HK-2 (cell line): ENCODE measurements around the gene MAN1A2.

ENCODE experiments used
- DNase-seq: peaks from one replicate; pipeline ENCODE4 v3.0.0-alpha.2; 2018; ENCODE audit not compliant: unreplicated experiment

MAN1A2 gene

DNA sequence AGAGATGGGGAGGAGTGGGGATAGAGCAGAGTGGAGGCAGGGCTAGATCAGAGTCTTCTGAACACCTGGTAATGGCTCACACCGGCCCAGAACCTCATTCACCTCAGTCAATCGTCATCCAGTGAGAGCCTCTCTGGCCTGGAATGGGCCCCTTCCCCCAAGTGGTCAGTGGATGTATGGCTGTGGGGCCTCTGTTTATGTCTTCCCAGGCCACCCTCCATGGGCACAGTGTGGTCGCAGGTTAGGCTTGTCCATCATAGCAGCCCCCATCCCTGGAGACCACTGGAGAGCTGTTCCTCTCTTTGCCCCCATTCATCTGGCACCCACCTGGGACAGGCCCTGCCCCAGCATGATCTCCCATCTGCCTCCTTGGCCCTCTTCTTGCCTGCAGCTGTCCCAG, 209.0 kb downstream of the MAN1A2 start:
- DNase-seq, result no peak

DNA sequence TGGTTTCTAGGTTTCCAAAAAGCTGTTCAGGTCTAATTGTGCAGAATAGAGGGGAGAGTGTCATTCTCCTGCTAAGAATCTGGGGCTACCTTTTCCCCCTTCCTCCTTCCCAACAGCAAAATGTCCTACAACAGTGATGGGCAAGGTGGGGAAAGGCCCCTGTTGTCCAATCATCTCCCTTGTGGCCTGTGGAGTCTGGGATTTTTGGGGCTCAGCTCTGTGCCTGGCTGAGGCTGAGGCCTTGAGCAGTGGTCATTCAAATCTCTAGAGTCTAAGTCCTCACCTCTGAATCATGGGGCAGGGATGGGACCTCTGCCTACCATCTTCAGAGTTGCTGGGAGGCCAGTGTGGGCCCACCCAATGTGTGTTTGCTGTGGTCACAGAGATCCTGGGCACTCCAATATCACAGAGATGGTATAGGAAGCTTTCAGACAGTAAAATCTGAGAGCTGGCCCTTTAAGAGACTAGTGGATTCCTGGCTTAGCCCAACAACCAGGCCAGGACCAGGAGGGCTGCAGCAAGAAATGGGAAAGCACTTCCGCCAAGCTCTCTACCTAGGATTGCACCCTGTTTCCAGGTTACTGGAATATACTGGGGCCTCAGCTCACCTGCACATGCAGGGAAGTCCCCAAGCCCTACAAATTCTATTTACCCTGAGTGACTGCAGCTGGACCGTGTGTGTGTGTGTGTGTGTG, 210.1 kb downstream of the MAN1A2 start:
- DNase-seq, result no peak

DNA sequence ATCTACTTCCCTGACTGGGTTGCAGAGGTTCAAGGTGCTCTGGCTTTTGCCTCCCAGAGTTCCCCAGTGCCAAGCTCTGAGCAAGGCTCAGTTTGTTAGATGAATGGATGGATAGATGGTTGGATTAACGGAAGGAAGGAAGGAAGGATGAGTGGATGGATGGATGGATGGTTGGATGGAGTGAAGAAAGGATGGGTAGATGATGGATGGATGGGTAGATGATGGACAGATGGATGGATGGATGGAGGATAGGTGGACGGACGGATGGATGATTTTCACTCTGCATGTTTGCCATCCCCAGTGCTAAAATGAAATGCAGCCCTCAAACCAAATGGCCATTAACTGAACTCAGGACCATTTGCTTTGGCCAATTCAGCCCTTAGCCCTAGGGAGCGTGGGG, 211.2 kb downstream of the MAN1A2 start:
- no peak for DNase-seq
